K562 (cell line): ENCODE results near the gene FANCG. TPM values are rescaled to one million over a fixed set of nuclear protein-coding genes. Genes with fewer than 3 reads are reported as not detected.

Experiments
- EWSR1 ChIP-seq: fragments of 450-650 bp; IDR thresholded peaks from 2 replicates; pipeline ENCODE4 v1.6.1; 2018; ENCODE audit warnings: borderline replicate concordance, mild to moderate bottlenecking, low read depth, moderate library complexity; ENCODE audit not compliant: partially characterized antibody
- EZH2 ChIP-seq: IDR thresholded peaks from 2 replicates; pipeline ENCODE4 v1.6.1; 2012; ENCODE audit warnings: low read depth, mild to moderate bottlenecking, inconsistent platforms, low read length, borderline replicate concordance
- FOXA3 ChIP-seq, 2 experiments: fragments of 450-650 bp in 1 of 2; sonication (generic) in 1 of 2; formaldehyde crosslinking; IDR thresholded peaks in 1 of 2; conservative IDR thresholded peaks in 1 of 2; 2 replicates each; pipeline versions ENCODE4 v1.4.0 to v1.8.0; 2020 to 2022; ENCODE audit warnings: mild to moderate bottlenecking in 2 of 2, missing genetic modification reagents in 1 of 2
- MTA3 ChIP-seq: fragments of 450-650 bp; formaldehyde crosslinking; IDR thresholded peaks from 2 replicates; pipeline ENCODE4 v1.6.1; 2017; ENCODE audit warnings: mild to moderate bottlenecking, borderline replicate concordance
- NEUROD1 ChIP-seq: fragments of 150-350 bp; IDR thresholded peaks from 2 replicates; pipeline ENCODE4 v1.6.1; 2014; ENCODE audit warnings: borderline replicate concordance, low read length, low read depth; ENCODE audit not compliant: partially characterized antibody
- OTX1 ChIP-seq: fragments of 450-650 bp; formaldehyde crosslinking; IDR thresholded peaks from 2 replicates; pipeline ENCODE4 v1.4.0; 2022; ENCODE audit warnings: mild to moderate bottlenecking
- ZFPM2 ChIP-seq: fragments of 250-450 bp; sonication (Bioruptor Pico); IDR thresholded peaks from 2 replicates; pipeline ENCODE4 v1.5.1; 2022; ENCODE audit warnings: mild to moderate bottlenecking
- ZNF785 ChIP-seq: fragments of 250-450 bp; sonication (Bioruptor Pico); IDR thresholded peaks from 2 replicates; pipeline ENCODE4 v1.4.0; 2020; ENCODE audit warnings: mild to moderate bottlenecking
- ZSCAN32 ChIP-seq: fragments of 450-650 bp; formaldehyde crosslinking; IDR thresholded peaks from 2 replicates; pipeline ENCODE4 v1.4.0; 2020; ENCODE audit warnings: mild to moderate bottlenecking, moderate library complexity
- polyA plus RNA-seq, 8 experiments: library from polyadenylated mRNA; depleted of rRNA in 4 of 8; stranded (reverse) in 5 of 8; unstranded in 3 of 8; fragments of >200 nt; fragmentation: Nextera tagmentation in 2 of 8; fragmentation: Illumina TruSeq in 1 of 8; extraction: Ambion mirVana in 2 of 8; extraction: Trizol in 1 of 8; gene quantifications; 2 replicates each; pipeline versions ENCODE4 v1.2.1 to v1.2.3, GENCODE V29; 2011 to 2014; ENCODE audit warnings: inconsistent platforms in 1 of 8, missing spikeins in 1 of 8
- total RNA-seq, 7 experiments: library from RNA; depleted of rRNA in 6 of 7; stranded (reverse); fragments of >200 nt in 6 of 7; fragmentation: Illumina TruSeq in 2 of 7; extraction: Trizol in 2 of 7; gene quantifications; 2 replicates each; pipeline versions ENCODE4 v1.2.1 to v1.2.3, GENCODE V29; 2011 to 2021; ENCODE audit warnings: low replicate concordance in 1 of 7
- TF ChIP-seq, protein P1 (sequence below): fragments of 450-650 bp; IDR thresholded peaks from 2 replicates; pipeline ENCODE4 v1.6.1; 2016; ENCODE audit warnings: mild to moderate bottlenecking, moderate library complexity
- TF ChIP-seq, protein P2 (sequence below), 2 experiments: fragments of 450-650 bp in 1 of 2; sonication (generic) in 1 of 2; formaldehyde crosslinking in 1 of 2; IDR thresholded peaks in 1 of 2; conservative IDR thresholded peaks in 1 of 2; 2 replicates each; pipeline versions ENCODE4 v1.6.1 to v1.8.1; 2016 to 2023; ENCODE audit warnings: mild to moderate bottlenecking in 2 of 2, moderate library complexity in 2 of 2, inconsistent platforms in 1 of 2, missing genetic modification reagents in 1 of 2

FANCG gene
- total and polyA plus RNA-seq, 9 of the 15 experiments (the other 6 are each of a cell fraction or from before 2014, with no cell fraction given): 7.5 to 43.9 (median 31.0) TPM

GRCh38 chr9:35115680-35116538 lies 36.2 kb upstream of the FANCG start, which contains the start of gene ATOSB (continued):
- TF ChIP-seq ZNF785 (CRISPR knock-in tag) (no peak), MTA3 (no peak; the same call in 1 of the 2 replicates), EWSR1 (no peak), ZSCAN32 (CRISPR knock-in tag) (no peak), OTX1 (no peak), EZH2 (no peak), NEUROD1 (no peak), ZFPM2 (no peak), FOXA3 (CRISPR knock-in tag; conservative IDR thresholded peaks at IDR 0.05 in 1 of 2, IDR thresholded peaks at IDR 0.05 in 1 of 2) (no peak)
- TF ChIP-seq, protein P1, sequence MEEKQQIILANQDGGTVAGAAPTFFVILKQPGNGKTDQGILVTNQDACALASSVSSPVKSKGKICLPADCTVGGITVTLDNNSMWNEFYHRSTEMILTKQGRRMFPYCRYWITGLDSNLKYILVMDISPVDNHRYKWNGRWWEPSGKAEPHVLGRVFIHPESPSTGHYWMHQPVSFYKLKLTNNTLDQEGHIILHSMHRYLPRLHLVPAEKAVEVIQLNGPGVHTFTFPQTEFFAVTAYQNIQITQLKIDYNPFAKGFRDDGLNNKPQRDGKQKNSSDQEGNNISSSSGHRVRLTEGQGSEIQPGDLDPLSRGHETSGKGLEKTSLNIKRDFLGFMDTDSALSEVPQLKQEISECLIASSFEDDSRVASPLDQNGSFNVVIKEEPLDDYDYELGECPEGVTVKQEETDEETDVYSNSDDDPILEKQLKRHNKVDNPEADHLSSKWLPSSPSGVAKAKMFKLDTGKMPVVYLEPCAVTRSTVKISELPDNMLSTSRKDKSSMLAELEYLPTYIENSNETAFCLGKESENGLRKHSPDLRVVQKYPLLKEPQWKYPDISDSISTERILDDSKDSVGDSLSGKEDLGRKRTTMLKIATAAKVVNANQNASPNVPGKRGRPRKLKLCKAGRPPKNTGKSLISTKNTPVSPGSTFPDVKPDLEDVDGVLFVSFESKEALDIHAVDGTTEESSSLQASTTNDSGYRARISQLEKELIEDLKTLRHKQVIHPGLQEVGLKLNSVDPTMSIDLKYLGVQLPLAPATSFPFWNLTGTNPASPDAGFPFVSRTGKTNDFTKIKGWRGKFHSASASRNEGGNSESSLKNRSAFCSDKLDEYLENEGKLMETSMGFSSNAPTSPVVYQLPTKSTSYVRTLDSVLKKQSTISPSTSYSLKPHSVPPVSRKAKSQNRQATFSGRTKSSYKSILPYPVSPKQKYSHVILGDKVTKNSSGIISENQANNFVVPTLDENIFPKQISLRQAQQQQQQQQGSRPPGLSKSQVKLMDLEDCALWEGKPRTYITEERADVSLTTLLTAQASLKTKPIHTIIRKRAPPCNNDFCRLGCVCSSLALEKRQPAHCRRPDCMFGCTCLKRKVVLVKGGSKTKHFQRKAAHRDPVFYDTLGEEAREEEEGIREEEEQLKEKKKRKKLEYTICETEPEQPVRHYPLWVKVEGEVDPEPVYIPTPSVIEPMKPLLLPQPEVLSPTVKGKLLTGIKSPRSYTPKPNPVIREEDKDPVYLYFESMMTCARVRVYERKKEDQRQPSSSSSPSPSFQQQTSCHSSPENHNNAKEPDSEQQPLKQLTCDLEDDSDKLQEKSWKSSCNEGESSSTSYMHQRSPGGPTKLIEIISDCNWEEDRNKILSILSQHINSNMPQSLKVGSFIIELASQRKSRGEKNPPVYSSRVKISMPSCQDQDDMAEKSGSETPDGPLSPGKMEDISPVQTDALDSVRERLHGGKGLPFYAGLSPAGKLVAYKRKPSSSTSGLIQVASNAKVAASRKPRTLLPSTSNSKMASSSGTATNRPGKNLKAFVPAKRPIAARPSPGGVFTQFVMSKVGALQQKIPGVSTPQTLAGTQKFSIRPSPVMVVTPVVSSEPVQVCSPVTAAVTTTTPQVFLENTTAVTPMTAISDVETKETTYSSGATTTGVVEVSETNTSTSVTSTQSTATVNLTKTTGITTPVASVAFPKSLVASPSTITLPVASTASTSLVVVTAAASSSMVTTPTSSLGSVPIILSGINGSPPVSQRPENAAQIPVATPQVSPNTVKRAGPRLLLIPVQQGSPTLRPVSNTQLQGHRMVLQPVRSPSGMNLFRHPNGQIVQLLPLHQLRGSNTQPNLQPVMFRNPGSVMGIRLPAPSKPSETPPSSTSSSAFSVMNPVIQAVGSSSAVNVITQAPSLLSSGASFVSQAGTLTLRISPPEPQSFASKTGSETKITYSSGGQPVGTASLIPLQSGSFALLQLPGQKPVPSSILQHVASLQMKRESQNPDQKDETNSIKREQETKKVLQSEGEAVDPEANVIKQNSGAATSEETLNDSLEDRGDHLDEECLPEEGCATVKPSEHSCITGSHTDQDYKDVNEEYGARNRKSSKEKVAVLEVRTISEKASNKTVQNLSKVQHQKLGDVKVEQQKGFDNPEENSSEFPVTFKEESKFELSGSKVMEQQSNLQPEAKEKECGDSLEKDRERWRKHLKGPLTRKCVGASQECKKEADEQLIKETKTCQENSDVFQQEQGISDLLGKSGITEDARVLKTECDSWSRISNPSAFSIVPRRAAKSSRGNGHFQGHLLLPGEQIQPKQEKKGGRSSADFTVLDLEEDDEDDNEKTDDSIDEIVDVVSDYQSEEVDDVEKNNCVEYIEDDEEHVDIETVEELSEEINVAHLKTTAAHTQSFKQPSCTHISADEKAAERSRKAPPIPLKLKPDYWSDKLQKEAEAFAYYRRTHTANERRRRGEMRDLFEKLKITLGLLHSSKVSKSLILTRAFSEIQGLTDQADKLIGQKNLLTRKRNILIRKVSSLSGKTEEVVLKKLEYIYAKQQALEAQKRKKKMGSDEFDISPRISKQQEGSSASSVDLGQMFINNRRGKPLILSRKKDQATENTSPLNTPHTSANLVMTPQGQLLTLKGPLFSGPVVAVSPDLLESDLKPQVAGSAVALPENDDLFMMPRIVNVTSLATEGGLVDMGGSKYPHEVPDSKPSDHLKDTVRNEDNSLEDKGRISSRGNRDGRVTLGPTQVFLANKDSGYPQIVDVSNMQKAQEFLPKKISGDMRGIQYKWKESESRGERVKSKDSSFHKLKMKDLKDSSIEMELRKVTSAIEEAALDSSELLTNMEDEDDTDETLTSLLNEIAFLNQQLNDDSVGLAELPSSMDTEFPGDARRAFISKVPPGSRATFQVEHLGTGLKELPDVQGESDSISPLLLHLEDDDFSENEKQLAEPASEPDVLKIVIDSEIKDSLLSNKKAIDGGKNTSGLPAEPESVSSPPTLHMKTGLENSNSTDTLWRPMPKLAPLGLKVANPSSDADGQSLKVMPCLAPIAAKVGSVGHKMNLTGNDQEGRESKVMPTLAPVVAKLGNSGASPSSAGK: peak; percentile 84
- TF ChIP-seq, protein P2, sequence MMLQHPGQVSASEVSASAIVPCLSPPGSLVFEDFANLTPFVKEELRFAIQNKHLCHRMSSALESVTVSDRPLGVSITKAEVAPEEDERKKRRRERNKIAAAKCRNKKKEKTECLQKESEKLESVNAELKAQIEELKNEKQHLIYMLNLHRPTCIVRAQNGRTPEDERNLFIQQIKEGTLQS (IDR thresholded peaks at IDR 0.05): peak; percentile 36; the same call in 1 of the 2 replicates
- TF ChIP-seq, protein P2 (CRISPR knock-in tag; conservative IDR thresholded peaks at IDR 0.05): no peak
